ENCODE data around the gene SLC15A1. TPM values are rescaled to one million over a fixed set of nuclear protein-coding genes. Genes with fewer than 3 reads are reported as not detected.

The SLC15A1 gene
- total RNA-seq, 1 experiment from 2014 or later = 1.9 TPM

DNA sequence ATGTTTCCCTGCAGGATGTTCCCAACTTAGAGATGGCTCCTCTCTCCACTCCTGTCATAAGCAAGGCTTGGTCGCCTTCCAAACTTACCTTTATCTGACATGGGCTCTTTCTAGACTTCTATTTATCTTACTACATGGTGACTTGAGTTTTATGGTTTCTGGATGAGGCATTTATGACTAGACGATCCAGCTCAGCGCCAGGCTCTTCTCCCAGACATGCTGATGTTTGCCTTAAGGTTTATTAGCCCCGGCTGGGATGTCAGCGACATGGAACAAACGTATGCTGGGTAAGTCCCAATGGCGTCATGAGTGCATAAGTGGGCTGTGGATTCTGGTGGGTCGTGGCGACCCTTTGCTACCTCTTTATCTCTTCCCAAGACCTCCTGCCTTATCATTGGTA is 39.8 kb upstream of the SLC15A1 start:
- Histone ChIP-seq H3K9ac (ENCODE audit: extremely low read depth, insufficient read length, low read length) (no peak overlapping the region), H3K79me1 (ENCODE audit: insufficient read depth, low read depth, low read length, poor library complexity, severe bottlenecking) (no peaks in the 10 kb centered on the region)
- no CpG with 5 or more reads among the region's 9 CpGs for WGBS (ENCODE audit: extremely low coverage, insufficient read length, low lambda C conversion rate)

More for the DNA sequence above, 39.8 kb upstream of the SLC15A1 start:
- Histone ChIP-seq H3K79me2 (ENCODE audit: insufficient read depth, low read length) (no peaks in the 10 kb centered on the region), H3K4me2 (ENCODE audit: insufficient read depth, insufficient read length, low read length) (no peak overlapping the region), H3K4ac (ENCODE audit: low read depth, low read length) (no peak overlapping the region), H4K8ac (replicated peaks; ENCODE audit: insufficient read length, low read depth, low read length) (no peak overlapping the region), H4K91ac (ENCODE audit: insufficient read length, low read depth, low read length) (no peak overlapping the region), H3K27ac (ENCODE audit: insufficient read length, low read depth, low read length) (no peak overlapping the region), H3K23ac (ENCODE audit: insufficient read length, low read depth, low read length) (no peak overlapping the region), H3K18ac (ENCODE audit: insufficient read length, low read depth, low read length) (no peak overlapping the region), H3K56ac (ENCODE audit: insufficient read length, low read depth, low read length) (no peak overlapping the region), H2BK20ac (ENCODE audit: low read depth, low read length, poor library complexity, severe bottlenecking) (no peak overlapping the region), H2AK5ac (ENCODE audit: insufficient read length, low read length) (no peak overlapping the region), H3K14ac (ENCODE audit: insufficient read depth, low read length) (no peak overlapping the region), H2BK5ac (ENCODE audit: insufficient read length, low read length) (no peak overlapping the region), H3K27me3 (ENCODE audit: insufficient read depth, low read length) (no peaks in the 10 kb centered on the region), H3K4me1 (ENCODE audit: insufficient read depth, low read length) (no peaks in the 10 kb centered on the region), H2AFZ (ENCODE audit: low read length) (no peak overlapping the region), H2BK12ac (ENCODE audit: insufficient read length, low read depth, low read length) (no peak overlapping the region), H4K5ac (ENCODE audit: insufficient read length, low read depth, low read length) (no peak overlapping the region), H3K23me2 (ENCODE audit: insufficient read length, low read depth, low read length, poor library complexity, severe bottlenecking) (no peaks in the 10 kb centered on the region), H3K9me3 (ENCODE audit: control insufficient read depth, low read depth, low read length) (no peaks in the 10 kb centered on the region), H2BK120ac (ENCODE audit: low read depth, low read length, poor library complexity, severe bottlenecking) (no peak overlapping the region), H2BK15ac (ENCODE audit: low read depth, low read length) (no peak overlapping the region), H4K20me1 (ENCODE audit: control insufficient read depth, insufficient read depth, insufficient read length) (peaks cover 3% of the 10 kb centered on the region), H3T11ph (ENCODE audit: low read length) (no peak overlapping the region)
- DNase-seq = no peak
- Mint-ChIP-seq H3K36me3 (ENCODE audit: insufficient read depth in 1 of 3, low read depth in 3 of 3) (peaks cover 0 to 5% (median 5%) of the 10 kb centered on the region in 3 experiments; a peak in 3 of 7 replicates), H3K9me3 (no peaks in the 10 kb centered on the region), H3K27ac (no peak overlapping the region), H3K27me3 (ENCODE audit: low read depth) (no peaks in the 10 kb centered on the region; the same call in 1 of the 2 replicates), H3K4me3 (no peak overlapping the region), H3K4me1 (peaks cover 4 to 7% of the 10 kb centered on the region in 2 experiments; a peak in 1 of 4 replicates)
- TF ChIP-seq, protein P1, sequence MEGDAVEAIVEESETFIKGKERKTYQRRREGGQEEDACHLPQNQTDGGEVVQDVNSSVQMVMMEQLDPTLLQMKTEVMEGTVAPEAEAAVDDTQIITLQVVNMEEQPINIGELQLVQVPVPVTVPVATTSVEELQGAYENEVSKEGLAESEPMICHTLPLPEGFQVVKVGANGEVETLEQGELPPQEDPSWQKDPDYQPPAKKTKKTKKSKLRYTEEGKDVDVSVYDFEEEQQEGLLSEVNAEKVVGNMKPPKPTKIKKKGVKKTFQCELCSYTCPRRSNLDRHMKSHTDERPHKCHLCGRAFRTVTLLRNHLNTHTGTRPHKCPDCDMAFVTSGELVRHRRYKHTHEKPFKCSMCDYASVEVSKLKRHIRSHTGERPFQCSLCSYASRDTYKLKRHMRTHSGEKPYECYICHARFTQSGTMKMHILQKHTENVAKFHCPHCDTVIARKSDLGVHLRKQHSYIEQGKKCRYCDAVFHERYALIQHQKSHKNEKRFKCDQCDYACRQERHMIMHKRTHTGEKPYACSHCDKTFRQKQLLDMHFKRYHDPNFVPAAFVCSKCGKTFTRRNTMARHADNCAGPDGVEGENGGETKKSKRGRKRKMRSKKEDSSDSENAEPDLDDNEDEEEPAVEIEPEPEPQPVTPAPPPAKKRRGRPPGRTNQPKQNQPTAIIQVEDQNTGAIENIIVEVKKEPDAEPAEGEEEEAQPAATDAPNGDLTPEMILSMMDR (conservative IDR thresholded peaks at IDR 0.05) = no peak

All from H9 (cell line).